NCI-H1694 (cell line): ENCODE measurements around the gene KSR1.

Experiments
- DNase-seq: peaks from one replicate; lab custom pipeline; 2025; lab: John Stamatoyannopoulos, UW

KSR1 gene

GRCh38 chr17:27569884-27570577 is 113.8 kb downstream of the KSR1 start:
- no peak for DNase-seq

GRCh38 chr17:27570578-27570914 is 114.3 kb downstream of the KSR1 start:
- no peak for DNase-seq

GRCh38 chr17:27571563-27572352 is 115.5 kb downstream of the KSR1 start:
- DNase-seq, result no peak

DNA sequence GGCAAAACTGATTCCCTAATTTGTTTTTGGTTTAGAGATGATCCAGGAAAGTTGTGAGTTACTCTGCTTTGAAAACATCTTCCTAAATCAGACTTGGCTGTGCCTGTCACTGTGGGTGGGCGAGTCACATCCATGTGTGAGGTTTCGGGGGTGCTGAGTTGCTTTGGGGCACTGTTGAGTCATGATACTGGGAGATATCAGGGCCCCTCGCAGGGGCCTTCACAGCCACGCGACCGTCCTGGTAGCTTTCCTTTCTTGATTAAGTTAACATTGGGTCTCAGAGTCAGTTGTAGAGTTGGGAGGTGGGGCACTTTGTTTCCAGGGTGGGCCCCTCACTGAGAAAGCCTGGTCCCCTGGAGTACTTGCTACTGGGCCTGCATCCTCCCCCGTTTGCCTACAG is 116.4 kb downstream of the KSR1 start:
- no peak for DNase-seq

DNA sequence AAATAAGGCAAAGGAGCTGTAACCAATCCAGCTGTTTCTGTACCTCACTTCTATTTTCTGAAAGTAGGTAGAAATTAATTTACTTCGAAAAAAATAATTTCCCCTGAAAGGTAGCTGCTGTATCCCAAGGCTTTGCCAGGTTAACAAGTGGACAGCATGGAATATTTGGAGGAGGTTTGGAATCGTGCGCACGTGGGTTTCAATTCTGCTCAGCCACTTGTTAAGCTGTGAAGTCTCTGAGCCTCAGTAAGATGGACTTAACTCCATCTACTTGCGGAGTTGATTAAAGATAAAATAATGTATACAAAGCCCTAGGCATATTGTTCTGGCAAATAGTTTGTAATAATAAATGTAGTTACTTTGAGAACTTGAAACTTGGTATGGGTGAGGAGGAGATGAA is 117.3 kb downstream of the KSR1 start:
- no peak for DNase-seq

- DNase-seq, result no peak
Observed at GRCh38 chr17:27573971-27574525, 117.8 kb downstream of the KSR1 start.

DNA sequence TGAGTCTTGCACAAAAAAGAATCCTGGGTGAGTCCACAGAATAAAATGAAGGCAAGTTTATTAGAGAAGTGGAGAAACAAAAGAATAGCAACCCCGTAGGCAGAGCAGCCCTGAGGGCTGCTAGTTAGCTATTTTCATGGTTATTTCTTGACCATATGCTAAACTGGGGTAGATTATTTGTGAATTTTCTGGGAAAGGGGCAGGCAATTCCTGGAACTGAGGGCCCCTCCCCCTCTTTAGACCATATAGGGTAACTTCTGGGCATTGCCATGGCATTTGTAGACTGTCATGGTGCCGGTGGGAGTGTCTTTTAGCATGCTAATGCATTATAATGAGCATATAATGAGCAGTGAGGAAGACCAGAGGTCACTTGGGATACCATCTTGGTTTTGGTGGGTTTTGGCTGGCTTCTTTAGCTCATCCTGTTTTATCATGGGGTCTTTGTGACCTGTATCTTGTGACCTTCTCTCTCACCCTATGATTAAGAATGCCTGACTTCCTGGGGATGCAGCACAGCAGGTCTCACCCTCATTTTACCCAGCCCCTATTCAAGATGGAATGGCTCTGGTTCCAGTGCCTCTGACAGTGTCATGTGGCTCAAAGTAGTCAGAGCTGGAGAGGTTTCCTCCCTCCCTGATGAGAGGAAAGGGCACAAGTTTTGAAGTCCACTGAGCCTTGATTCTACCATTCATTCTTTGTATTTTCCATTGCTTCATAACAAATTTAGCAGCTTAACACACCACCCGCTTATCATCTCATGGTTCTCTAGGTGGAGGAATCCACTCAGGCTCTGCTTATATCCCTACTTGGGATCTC is 119.1 kb downstream of the KSR1 start:
- no peak for DNase-seq

- DNase-seq, result no peak
Observed at GRCh38 chr17:27575912-27576252, 119.6 kb downstream of the KSR1 start.

GRCh38 chr17:27576477-27577083 is 120.3 kb downstream of the KSR1 start:
- DNase-seq, result no peak

- no peak for DNase-seq
Observed at GRCh38 chr17:27577121-27577761, 121.0 kb downstream of the KSR1 start.

- no peak for DNase-seq
Observed at GRCh38 chr17:27577884-27578717, 121.9 kb downstream of the KSR1 start.

- DNase-seq, result no peak
Observed at GRCh38 chr17:27578718-27579085, 122.5 kb downstream of the KSR1 start.

GRCh38 chr17:27579304-27579703 is 123.1 kb downstream of the KSR1 start:
- no peak for DNase-seq

GRCh38 chr17:27579897-27580321 is 123.7 kb downstream of the KSR1 start:
- DNase-seq, result no peak

- DNase-seq, result no peak
Observed at GRCh38 chr17:27581016-27581415, 124.8 kb downstream of the KSR1 start.

DNA sequence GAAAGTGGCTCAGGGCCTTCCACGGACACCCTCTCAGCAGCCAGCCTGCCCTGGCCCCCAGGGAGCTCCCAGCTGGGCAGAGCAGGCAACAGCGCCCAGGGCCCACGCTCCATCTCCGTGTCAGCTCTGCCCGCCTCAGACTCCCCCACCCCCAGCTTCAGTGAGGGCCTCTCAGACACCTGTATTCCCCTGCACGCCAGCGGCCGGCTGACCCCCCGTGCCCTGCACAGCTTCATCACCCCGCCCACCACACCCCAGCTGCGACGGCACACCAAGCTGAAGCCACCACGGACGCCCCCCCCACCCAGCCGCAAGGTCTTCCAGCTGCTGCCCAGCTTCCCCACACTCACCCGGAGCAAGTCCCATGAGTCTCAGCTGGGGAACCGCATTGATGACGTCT is 126.4 kb downstream of the KSR1 start:
- no peak for DNase-seq

DNA sequence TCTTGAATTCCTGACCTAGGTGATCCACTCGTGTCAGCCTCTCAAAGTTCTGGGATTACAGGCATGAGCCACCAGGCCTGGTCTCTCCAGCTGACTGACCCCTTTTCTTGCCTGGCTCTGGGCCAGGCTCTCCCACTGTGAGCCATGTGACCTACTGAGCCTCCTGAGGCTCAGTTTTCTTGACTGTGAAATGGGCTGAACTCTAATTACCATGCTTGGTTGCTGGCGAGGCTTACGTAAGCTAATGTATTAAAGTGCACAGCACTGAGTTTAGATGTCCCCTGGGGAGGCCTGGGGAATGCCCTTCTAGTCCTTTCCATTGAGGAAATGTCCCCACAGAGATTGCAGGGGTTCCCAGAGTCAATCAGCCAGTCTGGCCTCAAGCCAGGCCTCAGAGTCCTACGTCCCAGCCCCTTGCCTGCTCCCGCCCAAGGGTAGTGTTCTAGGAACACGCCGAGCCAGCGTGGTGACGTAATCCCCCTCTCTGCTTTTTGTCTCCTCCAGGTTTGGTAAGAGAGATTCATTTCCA is 129.0 kb downstream of the KSR1 start:
- DNase-seq, result no peak

- DNase-seq, result no peak
Observed at GRCh38 chr17:27585792-27586191, 129.5 kb downstream of the KSR1 start.

DNA sequence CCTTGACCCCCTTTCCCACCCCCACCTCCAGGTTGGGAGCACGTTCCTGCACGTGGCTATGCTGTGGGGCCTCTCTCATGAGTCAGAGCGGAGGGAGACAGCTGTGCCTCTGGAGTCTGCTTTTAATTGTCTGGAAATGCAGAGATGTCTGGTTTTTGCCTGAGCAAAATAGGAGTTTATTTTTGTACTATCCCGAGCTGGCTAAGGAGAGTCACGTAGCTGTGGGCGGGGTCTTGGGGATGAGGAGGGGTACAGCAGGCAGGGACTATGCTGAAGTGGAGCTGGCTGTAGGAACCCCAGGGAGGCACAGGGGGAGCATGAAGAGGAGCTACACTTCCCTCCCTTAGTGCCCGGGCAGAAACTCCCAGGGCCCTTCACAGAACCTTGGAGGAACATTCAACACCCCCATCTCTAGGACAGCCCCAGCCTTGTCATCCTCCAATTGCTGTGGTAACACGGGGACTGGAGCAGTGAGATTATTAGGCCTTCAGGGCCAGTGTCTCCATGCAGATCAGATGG is 130.0 kb downstream of the KSR1 start:
- no peak for DNase-seq

- DNase-seq, result no peak
Observed at GRCh38 chr17:27588354-27588753, 132.1 kb downstream of the KSR1 start.
